ENCODE measurements around the gene ADAMTS17. TPM values are rescaled to one million over a fixed set of nuclear protein-coding genes. Genes with fewer than 3 reads are reported as not detected.

Gene ADAMTS17
- total RNA-seq, 1 donor from 2014 or later, result 4.8 TPM

DNA sequence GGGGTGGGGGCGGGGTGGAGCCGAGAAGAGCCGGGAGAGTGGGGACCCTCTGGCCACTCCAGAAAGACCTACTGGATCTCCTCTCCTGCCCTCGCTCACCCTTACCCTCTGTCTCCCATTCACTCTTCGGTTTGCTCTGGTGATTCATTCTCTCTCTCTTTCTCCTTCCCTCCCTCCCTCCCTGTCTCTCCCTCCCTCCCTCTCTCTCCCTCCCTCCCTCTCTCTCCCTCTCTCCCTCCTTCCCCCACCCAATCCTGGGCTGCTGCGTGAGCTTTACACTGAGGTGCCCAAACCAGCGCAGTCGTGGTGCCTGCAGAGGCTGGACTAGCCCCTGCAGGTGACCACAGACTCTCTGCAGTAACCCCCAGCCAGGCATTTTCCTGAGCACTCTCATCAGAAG lies 32.2 kb upstream of the ADAMTS17 start:
- Mint-ChIP-seq H3K9me3 (ENCODE audit: unreplicated experiment) (no peaks in the 10 kb centered on the region), H3K27me3 (ENCODE audit: unreplicated experiment) (peaks cover 10% of the 10 kb centered on the region), H3K4me3 (ENCODE audit: unreplicated experiment) (peak overlapping the region; percentile 59), H3K27ac (ENCODE audit: unreplicated experiment) (no peak overlapping the region), H3K36me3 (ENCODE audit: low read depth, unreplicated experiment) (peaks cover 12% of the 10 kb centered on the region), H3K4me1 (ENCODE audit: unreplicated experiment) (peaks cover 6% of the 10 kb centered on the region)
- no peak for DNase-seq (ENCODE audit: low spot score)
- TF ChIP-seq, protein P1, sequence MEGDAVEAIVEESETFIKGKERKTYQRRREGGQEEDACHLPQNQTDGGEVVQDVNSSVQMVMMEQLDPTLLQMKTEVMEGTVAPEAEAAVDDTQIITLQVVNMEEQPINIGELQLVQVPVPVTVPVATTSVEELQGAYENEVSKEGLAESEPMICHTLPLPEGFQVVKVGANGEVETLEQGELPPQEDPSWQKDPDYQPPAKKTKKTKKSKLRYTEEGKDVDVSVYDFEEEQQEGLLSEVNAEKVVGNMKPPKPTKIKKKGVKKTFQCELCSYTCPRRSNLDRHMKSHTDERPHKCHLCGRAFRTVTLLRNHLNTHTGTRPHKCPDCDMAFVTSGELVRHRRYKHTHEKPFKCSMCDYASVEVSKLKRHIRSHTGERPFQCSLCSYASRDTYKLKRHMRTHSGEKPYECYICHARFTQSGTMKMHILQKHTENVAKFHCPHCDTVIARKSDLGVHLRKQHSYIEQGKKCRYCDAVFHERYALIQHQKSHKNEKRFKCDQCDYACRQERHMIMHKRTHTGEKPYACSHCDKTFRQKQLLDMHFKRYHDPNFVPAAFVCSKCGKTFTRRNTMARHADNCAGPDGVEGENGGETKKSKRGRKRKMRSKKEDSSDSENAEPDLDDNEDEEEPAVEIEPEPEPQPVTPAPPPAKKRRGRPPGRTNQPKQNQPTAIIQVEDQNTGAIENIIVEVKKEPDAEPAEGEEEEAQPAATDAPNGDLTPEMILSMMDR (IDR thresholded peaks at IDR 0.05; ENCODE audit: unreplicated experiment), result no peak

DNA sequence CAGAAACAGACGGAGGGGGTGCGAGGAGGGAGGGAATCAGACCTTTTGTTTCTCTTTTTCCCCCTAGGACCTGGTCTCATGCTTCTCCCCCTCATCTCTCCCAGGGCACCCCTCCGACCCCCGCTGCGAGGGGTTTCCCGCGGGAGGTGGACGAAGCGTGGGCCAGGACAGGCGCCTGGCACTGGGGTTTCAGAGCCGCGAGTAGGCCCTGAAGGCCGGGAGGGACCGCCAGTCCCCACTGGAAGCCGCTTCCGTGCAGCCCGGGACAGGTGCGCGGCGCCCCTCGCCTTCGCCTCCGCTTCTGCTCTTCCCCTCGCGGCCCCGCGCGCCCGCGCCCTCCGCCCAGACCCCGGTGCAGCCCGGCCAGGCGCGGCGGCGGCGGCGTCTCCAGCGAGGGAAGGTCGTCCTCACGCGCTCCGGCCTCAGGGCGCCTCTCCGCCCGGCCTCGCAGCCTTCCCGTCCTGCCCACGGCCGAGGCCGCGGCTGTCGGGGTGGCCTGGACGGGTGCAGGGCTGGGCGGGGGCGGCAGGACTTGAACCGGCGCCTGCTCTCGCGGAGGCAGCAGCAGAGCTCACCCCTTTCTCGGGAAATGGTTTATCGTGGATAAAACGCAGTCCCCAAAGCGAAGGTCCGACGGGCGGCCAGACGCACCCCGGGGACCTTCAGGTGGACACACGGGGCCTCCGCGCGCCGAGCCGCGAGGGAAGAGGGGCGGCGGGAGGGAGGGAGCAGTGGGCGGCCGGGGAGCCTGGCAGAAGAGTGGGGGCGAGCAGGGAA lies 31.5 kb upstream of the ADAMTS17 start:
- H3K27me3 Mint-ChIP-seq (ENCODE audit: unreplicated experiment), result peaks cover 10% of the 10 kb centered on the region
- TF ChIP-seq, protein P1 (IDR thresholded peaks at IDR 0.05; ENCODE audit: unreplicated experiment), result no peak
- peak overlapping the region; percentile 20 for H3K4me3 Mint-ChIP-seq (ENCODE audit: unreplicated experiment)
- H3K36me3 Mint-ChIP-seq (ENCODE audit: low read depth, unreplicated experiment), result peaks cover 12% of the 10 kb centered on the region
- no peak overlapping the region for H3K27ac Mint-ChIP-seq (ENCODE audit: unreplicated experiment)
- DNase-seq (ENCODE audit: low spot score), result peak; percentile 5
- peaks cover 6% of the 10 kb centered on the region for H3K4me1 Mint-ChIP-seq (ENCODE audit: unreplicated experiment)
- no peaks in the 10 kb centered on the region for H3K9me3 Mint-ChIP-seq (ENCODE audit: unreplicated experiment)

DNA sequence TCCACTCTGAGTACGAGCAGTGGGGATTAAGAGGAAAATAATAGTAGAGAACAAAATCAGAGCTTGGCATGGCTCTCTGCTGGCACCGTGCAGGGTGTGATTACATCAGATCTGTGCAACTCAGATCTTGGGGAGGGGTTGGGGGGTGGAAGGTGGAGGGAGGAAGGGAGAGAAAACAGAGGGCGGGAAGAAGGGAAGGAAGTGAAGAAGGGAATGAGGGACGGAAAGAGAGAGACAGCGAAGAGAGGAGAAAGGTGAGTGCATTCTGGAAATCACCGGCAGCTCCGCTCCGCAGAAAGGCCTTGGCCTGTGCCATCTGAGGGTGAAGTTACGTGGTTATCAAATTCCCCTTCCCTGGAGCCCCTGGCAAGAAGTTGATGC lies 31.0 kb upstream of the ADAMTS17 start:
- TF ChIP-seq, protein P1 (IDR thresholded peaks at IDR 0.05; ENCODE audit: unreplicated experiment), result no peak
- Mint-ChIP-seq H3K36me3 (ENCODE audit: low read depth, unreplicated experiment) (peaks cover 12% of the 10 kb centered on the region), H3K4me1 (ENCODE audit: unreplicated experiment) (peaks cover 6% of the 10 kb centered on the region), H3K27me3 (ENCODE audit: unreplicated experiment) (peaks cover 10% of the 10 kb centered on the region), H3K4me3 (ENCODE audit: unreplicated experiment) (peak overlapping the region; percentile 20), H3K27ac (ENCODE audit: unreplicated experiment) (no peak overlapping the region), H3K9me3 (ENCODE audit: unreplicated experiment) (no peaks in the 10 kb centered on the region)
- DNase-seq (ENCODE audit: low spot score), result no peak

DNA sequence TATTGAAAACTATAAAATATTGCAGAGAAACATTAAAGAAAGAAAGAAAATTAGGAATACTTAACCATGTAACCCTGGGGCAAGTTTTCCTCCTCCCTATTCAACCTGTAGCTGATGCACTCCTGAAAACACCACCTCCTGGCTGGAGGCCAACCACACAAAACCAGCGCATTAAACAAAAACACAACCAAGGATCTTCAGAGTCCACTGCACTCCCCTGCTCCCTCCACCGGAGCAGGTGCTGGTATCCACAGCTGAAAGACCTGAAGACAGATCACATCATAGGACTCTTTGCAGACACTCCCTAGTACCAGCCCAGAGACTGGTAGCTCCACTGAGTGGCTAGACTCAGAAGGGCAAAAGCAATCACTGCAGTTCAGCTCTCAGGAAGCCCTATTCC lies 13.6 kb upstream of the ADAMTS17 start:
- Mint-ChIP-seq H3K36me3 (ENCODE audit: low read depth, unreplicated experiment) (no peaks in the 10 kb centered on the region), H3K4me3 (ENCODE audit: unreplicated experiment) (no peak overlapping the region), H3K27ac (ENCODE audit: unreplicated experiment) (no peak overlapping the region), H3K9me3 (ENCODE audit: unreplicated experiment) (no peaks in the 10 kb centered on the region), H3K27me3 (ENCODE audit: unreplicated experiment) (no peaks in the 10 kb centered on the region), H3K4me1 (ENCODE audit: unreplicated experiment) (no peaks in the 10 kb centered on the region)
- DNase-seq (ENCODE audit: low spot score), result no peak
- TF ChIP-seq, protein P1 (IDR thresholded peaks at IDR 0.05; ENCODE audit: unreplicated experiment), result no peak

DNA sequence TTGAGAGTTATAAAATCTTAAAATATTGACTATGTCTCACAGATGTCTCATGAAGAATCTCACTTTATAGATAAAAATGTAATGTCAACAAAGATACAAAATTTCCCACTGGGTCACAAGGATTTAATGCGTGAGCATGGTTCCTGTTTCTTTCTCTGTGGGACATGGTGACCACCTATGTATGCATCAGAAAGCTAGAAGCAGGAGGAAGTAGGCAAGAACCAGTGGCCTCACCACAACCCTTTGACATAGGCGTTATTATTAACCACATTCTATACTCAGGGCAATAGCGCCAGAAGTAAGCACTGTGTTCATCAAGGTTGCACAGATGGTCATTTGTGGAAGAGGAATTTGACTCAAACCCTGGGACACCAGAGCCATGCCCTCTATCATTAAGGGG lies 11.7 kb upstream of the ADAMTS17 start:
- TF ChIP-seq, protein P1 (IDR thresholded peaks at IDR 0.05; ENCODE audit: unreplicated experiment), result no peak
- H3K27me3 Mint-ChIP-seq (ENCODE audit: unreplicated experiment), result no peaks in the 10 kb centered on the region
- H3K36me3 Mint-ChIP-seq (ENCODE audit: low read depth, unreplicated experiment), result no peaks in the 10 kb centered on the region
- no peaks in the 10 kb centered on the region for H3K4me1 Mint-ChIP-seq (ENCODE audit: unreplicated experiment)
- H3K27ac Mint-ChIP-seq (ENCODE audit: unreplicated experiment), result no peak overlapping the region
- no peaks in the 10 kb centered on the region for H3K9me3 Mint-ChIP-seq (ENCODE audit: unreplicated experiment)
- no peak for DNase-seq (ENCODE audit: low spot score)
- H3K4me3 Mint-ChIP-seq (ENCODE audit: unreplicated experiment), result no peak overlapping the region
